Measurements from ENCODE around the gene CYFIP1.

CYFIP1 gene

GRCh38 chr15:22962611-22963010 lies 17.6 kb downstream of the CYFIP1 start:
- H3K4me3 ChIP-seq (ENCODE audit: low read depth, low read length): no peak overlapping the region
- TF ChIP-seq POLR2A (IDR thresholded peaks at IDR 0.05; ENCODE audit: extremely low read depth, insufficient read length) (no peak), MYC (IDR thresholded peaks at IDR 0.05; ENCODE audit: low read depth, low read length) (no peak), CTCF (IDR thresholded peaks at IDR 0.05; ENCODE audit: low read depth, low read length) (no peak)
- TF ChIP-seq, protein P1, sequence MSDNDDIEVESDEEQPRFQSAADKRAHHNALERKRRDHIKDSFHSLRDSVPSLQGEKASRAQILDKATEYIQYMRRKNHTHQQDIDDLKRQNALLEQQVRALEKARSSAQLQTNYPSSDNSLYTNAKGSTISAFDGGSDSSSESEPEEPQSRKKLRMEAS (IDR thresholded peaks at IDR 0.05; ENCODE audit: low read depth, low read length): no peak
- DNase-seq (ENCODE audit: low read depth): no peak

- no peak for TF ChIP-seq MYC (IDR thresholded peaks at IDR 0.05; ENCODE audit: low read depth, low read length)
- no peak for TF ChIP-seq POLR2A (IDR thresholded peaks at IDR 0.05; ENCODE audit: extremely low read depth, insufficient read length)
- TF ChIP-seq, protein P1 (IDR thresholded peaks at IDR 0.05; ENCODE audit: low read depth, low read length): no peak
- no peak for TF ChIP-seq CTCF (IDR thresholded peaks at IDR 0.05; ENCODE audit: low read depth, low read length)
- DNase-seq (ENCODE audit: low read depth): no peak
- no peak overlapping the region for H3K4me3 ChIP-seq (ENCODE audit: low read depth, low read length)
Measured at GRCh38 chr15:22961762-22962161, 18.4 kb downstream of the CYFIP1 start.

DNA sequence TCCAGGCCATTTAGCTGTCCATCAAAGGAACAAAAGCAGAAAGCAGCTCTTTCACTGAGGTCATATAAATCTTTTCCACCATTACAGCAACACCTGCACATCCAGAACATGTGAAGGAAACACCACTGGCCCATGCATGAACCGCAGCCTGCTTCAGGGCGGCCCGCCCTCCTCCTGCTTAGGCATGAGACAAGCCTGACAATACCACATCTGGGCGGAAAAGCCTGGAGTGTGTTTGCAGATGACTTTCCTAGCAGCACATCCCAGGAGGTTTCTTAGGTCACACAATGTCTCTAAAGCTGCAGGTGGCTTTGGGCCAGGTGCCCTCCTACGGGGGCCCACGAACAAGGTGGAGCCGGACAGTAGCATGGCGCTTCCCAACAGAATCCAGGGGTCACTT lies 19.6 kb downstream of the CYFIP1 start:
- no peak overlapping the region for H3K4me3 ChIP-seq (ENCODE audit: low read depth, low read length)
- DNase-seq (ENCODE audit: low read depth): no peak
- TF ChIP-seq, protein P1 (IDR thresholded peaks at IDR 0.05; ENCODE audit: low read depth, low read length): no peak

DNA sequence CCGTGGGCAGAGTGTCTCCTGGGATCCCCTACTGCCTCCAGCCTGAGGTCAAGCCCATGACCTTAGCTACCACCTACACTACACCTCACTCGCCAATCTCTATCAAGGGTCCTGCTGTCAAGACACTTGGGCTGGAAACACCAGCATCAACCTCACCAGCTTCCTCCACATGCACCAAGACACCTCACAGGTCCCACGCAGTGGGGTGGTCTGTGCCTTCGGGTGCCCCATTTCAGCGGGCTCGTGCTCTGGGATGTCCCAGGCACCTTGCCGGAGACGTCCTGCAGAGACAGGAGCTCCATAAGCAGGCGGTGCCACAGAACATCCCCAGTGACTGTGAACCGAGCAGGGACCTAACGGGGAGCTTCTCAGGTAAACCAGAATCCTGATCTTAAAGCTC lies 20.0 kb downstream of the CYFIP1 start:
- DNase-seq (ENCODE audit: low read depth): no peak
- H3K4me3 ChIP-seq (ENCODE audit: low read depth, low read length): no peak overlapping the region
- TF ChIP-seq MYC (IDR thresholded peaks at IDR 0.05; ENCODE audit: low read depth, low read length): no peak
- no peak for TF ChIP-seq CTCF (IDR thresholded peaks at IDR 0.05; ENCODE audit: low read depth, low read length)
- TF ChIP-seq POLR2A (IDR thresholded peaks at IDR 0.05; ENCODE audit: extremely low read depth, insufficient read length): no peak
- TF ChIP-seq, protein P1 (IDR thresholded peaks at IDR 0.05; ENCODE audit: low read depth, low read length): no peak

DNA sequence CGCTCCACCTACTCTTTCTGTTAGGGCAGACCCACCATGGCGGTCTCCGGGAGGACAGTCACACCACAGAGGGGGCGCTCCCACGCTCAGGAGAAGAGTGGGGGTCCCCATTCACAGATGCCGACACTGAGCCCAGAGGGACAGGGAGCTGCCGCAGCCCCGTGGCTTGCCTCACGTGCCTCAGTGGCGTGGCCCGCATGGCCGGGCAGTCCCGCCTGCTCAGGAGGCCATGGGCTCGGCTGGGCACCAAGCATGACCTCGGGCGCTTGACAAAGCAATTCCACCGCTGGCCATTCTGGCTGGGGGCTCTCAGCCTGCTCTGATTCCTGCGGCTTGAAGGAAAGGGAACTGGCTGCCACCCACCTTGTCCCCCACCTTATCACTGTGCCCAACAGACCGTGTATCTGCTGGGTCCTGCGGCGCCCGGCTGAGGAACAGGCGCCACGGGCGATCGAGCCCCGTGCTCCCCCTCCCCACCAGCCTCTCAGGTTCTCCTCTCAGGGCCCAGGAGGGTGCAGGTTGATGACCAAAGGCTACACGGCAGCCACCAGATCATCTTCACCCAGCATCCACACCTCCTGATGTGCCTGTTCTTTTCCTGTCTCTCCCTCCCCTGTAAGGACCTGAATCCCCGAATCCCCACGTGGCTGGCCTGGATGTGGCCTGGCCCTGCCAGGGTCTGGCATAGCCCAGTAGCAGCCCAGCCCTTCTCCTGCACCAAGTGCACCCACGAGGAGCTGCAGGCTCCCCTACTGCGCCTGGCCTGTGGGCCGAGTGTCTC lies 20.7 kb downstream of the CYFIP1 start:
- TF ChIP-seq, protein P1 (IDR thresholded peaks at IDR 0.05; ENCODE audit: low read depth, low read length): no peak
- no peak for TF ChIP-seq MYC (IDR thresholded peaks at IDR 0.05; ENCODE audit: low read depth, low read length)
- no peak for TF ChIP-seq CTCF (IDR thresholded peaks at IDR 0.05; ENCODE audit: low read depth, low read length)
- TF ChIP-seq POLR2A (IDR thresholded peaks at IDR 0.05; ENCODE audit: extremely low read depth, insufficient read length): no peak
- no peak overlapping the region for H3K4me3 ChIP-seq (ENCODE audit: low read depth, low read length)
- no peak for DNase-seq (ENCODE audit: low read depth)

DNA sequence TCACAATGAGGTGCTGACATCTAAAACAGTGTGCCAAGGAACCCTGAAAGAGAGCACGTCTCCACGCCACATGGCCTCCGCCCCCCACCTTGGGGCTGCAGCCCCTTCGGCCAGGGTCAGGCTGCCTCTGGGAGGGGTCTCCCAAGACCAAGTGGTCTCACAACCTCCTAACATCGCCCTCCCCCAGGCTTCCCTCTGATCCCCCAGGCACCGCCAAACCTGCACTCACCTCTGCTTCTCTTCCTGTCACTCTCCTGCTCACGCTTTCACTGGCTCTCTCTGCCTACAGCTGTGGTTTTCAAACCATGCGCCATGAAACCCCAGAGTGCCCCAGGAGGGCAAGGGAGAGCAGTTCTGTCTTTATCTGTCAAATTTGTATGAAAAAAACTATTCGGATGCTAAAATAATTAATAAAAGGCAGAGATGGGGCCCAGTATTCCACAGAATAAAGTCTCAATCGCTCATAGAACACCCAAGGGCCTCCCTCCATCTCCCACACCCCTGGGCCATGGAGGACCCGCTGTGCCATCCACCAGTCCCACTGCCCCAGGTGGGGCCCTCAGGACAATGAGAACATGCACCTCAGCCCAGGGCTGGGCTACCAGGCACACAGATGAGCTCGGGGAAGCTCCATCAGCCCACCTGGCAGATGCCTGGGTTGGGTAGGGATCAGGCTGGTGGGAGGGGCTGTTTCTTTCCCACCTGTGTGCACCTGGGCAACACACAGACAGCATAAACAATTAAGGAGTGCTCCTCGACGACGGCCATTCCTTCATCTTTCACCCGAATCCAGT lies 21.5 kb downstream of the CYFIP1 start:
- TF ChIP-seq, protein P1 (IDR thresholded peaks at IDR 0.05; ENCODE audit: low read depth, low read length): no peak
- no peak for TF ChIP-seq CTCF (IDR thresholded peaks at IDR 0.05; ENCODE audit: low read depth, low read length)
- no peak for TF ChIP-seq MYC (IDR thresholded peaks at IDR 0.05; ENCODE audit: low read depth, low read length)
- TF ChIP-seq POLR2A (IDR thresholded peaks at IDR 0.05; ENCODE audit: extremely low read depth, insufficient read length): no peak
- no peak for DNase-seq (ENCODE audit: low read depth)
- H3K4me3 ChIP-seq (ENCODE audit: low read depth, low read length): no peak overlapping the region

Data from NB4 (cell line).